Ramos (cell line): ENCODE results near the gene XKRX.

Experiments
- in situ Hi-C: fragments of 300-500 bp; cut with MboI; formaldehyde crosslinking; loops from one replicate; pipeline ENCODE4 v1.14.3; 2022; ENCODE audit warnings: low sequenced_read_pairs; ENCODE audit not compliant: unreplicated experiment

Gene XKRX

GRCh38 chrX:100904433-100904832 lies 24.3 kb downstream of the XKRX start:
- in situ Hi-C loops: no loop called here

GRCh38 chrX:100895365-100896075 lies 33.2 kb downstream of the XKRX start:
- in situ Hi-C loops: no loop called here

- in situ Hi-C loops: no loop called here
These were observed 45.1 kb downstream of the XKRX start for GRCh38 chrX:100883654-100884053.

- in situ Hi-C loops: no loop called here
These were observed 48.3 kb downstream of the XKRX start for GRCh38 chrX:100880368-100880767.

- in situ Hi-C loops: no loop called here
These were observed 54.4 kb downstream of the XKRX start, which contains the start of gene NOX1 for GRCh38 chrX:100874325-100874724. TSS of gene NOX1 (minus strand) at chrX:100874359. CDS start at chrX:100874139, 220 bp downstream.

- in situ Hi-C loops: no loop called here
These were observed 56.8 kb downstream of the XKRX start for GRCh38 chrX:100871594-100872560.

GRCh38 chrX:100870527-100870926 lies 58.2 kb downstream of the XKRX start:
- in situ Hi-C loops: no loop called here

- in situ Hi-C loops: no loop called here
These were observed 60.4 kb downstream of the XKRX start for GRCh38 chrX:100868273-100868672.

- in situ Hi-C loops: no loop called here
These were observed 63.9 kb downstream of the XKRX start for GRCh38 chrX:100864657-100865391.
